HepG2 (cell line): ENCODE measurements around the gene CDCA5. TPM values are rescaled to one million over a fixed set of nuclear protein-coding genes. Genes with fewer than 3 reads are reported as not detected.
A peak's percentile ranks its signal among the peaks of the same experiment; 100 is the strongest.

Source experiments
- ATF4 ChIP-seq, 2 experiments: fragments of 450-650 bp in 1 of 2; sonication (generic) in 1 of 2; formaldehyde crosslinking; IDR thresholded peaks; 2 replicates each; pipeline versions ENCODE4 v1.5.0 to v1.8.0; 2020 to 2022; ENCODE audit warnings: mild to moderate bottlenecking in 1 of 2, missing genetic modification reagents in 1 of 2
- DMAP1 ChIP-seq: IDR thresholded peaks from 2 replicates; pipeline ENCODE4 v1.6.1; 2016
- DZIP1 ChIP-seq: sonication (generic); formaldehyde crosslinking; IDR thresholded peaks from 2 replicates; pipeline ENCODE4 v1.5.0; 2020; ENCODE audit warnings: mild to moderate bottlenecking, missing genetic modification reagents
- FOXA3 ChIP-seq: IDR thresholded peaks from 2 replicates; pipeline ENCODE4 v1.6.1; 2016; ENCODE audit warnings: missing genetic modification reagents, missing compliant biosample characterization
- GATAD2A ChIP-seq: IDR thresholded peaks from 2 replicates; pipeline ENCODE4 v1.6.1; 2016
- KDM1A ChIP-seq: IDR thresholded peaks from 2 replicates; pipeline ENCODE4 v1.6.1; 2016; ENCODE audit warnings: missing compliant biosample characterization
- MED13 ChIP-seq: sonication (generic); formaldehyde crosslinking; IDR thresholded peaks from 2 replicates; pipeline ENCODE4 v1.5.0; 2020; ENCODE audit warnings: missing genetic modification reagents
- MIXL1 ChIP-seq: IDR thresholded peaks from 2 replicates; pipeline ENCODE4 v1.6.1; 2016
- RBM39 ChIP-seq: fragments of 200-400 bp; formaldehyde crosslinking; IDR thresholded peaks from one replicate; pipeline ENCODE4 v1.6.1; 2018; ENCODE audit warnings: antibody characterized with exemption, mild to moderate bottlenecking, low read depth, low read length; ENCODE audit not compliant: poor library complexity, severe bottlenecking
- REL ChIP-seq: sonication (generic); formaldehyde crosslinking; conservative IDR thresholded peaks from 2 replicates; pipeline ENCODE4 v1.8.0; 2022; ENCODE audit warnings: mild to moderate bottlenecking, missing genetic modification reagents, moderate library complexity
- SMAD1 ChIP-seq: sonication (generic); formaldehyde crosslinking; IDR thresholded peaks from 2 replicates; pipeline ENCODE4 v1.4.0; 2020; ENCODE audit warnings: missing genetic modification reagents, low read depth, mild to moderate bottlenecking, borderline replicate concordance
- SMYD3 ChIP-seq: sonication (generic); formaldehyde crosslinking; IDR thresholded peaks from 2 replicates; pipeline ENCODE4 v1.8.1; 2023; ENCODE audit warnings: mild to moderate bottlenecking, missing genetic modification reagents
- SOX5 ChIP-seq: IDR thresholded peaks from 2 replicates; pipeline ENCODE4 v1.6.1; 2016; ENCODE audit warnings: borderline replicate concordance
- SOX6 ChIP-seq, 2 experiments: fragments of 450-650 bp in 1 of 2; sonication (generic) in 1 of 2; formaldehyde crosslinking in 1 of 2; IDR thresholded peaks; 2 replicates each; pipeline versions ENCODE4 v1.4.0 to v1.6.1; 2017 to 2020; ENCODE audit warnings: antibody characterized with exemption in 1 of 2, mild to moderate bottlenecking in 1 of 2, missing genetic modification reagents in 1 of 2
- ZNF430 ChIP-seq: sonication (generic); formaldehyde crosslinking; IDR thresholded peaks from 2 replicates; pipeline ENCODE4 v1.9.0; 2021; ENCODE audit warnings: mild to moderate bottlenecking, missing genetic modification reagents
- ZNF839 ChIP-seq: sonication (generic); formaldehyde crosslinking; IDR thresholded peaks from 2 replicates; pipeline ENCODE4 v1.4.0; 2020; ENCODE audit warnings: missing genetic modification reagents, mild to moderate bottlenecking, borderline replicate concordance
- polyA plus RNA-seq, 8 experiments: library from polyadenylated mRNA; depleted of rRNA in 3 of 8; stranded (reverse) in 7 of 8; unstranded in 1 of 8; fragments of >200 nt; fragmentation: Illumina TruSeq in 4 of 8; extraction: Trizol in 4 of 8; gene quantifications; 2 replicates each; pipeline versions ENCODE4 v1.2.1 to v1.2.3, GENCODE V29; 2011 to 2016; ENCODE audit warnings: low read depth in 4 of 8, missing spikeins in 1 of 8, mixed read lengths in 1 of 8; ENCODE audit not compliant: insufficient read depth in 1 of 8
- total RNA-seq, 5 experiments: library from RNA; depleted of rRNA; stranded (reverse); fragments of >200 nt; fragmentation: Illumina TruSeq; extraction: Trizol; gene quantifications; 2 replicates each; pipeline ENCODE4 v1.2.3, GENCODE V29; 2016; ENCODE audit warnings: low read depth in 1 of 5
- TF ChIP-seq, protein P1 (sequence below): sonication (generic); formaldehyde crosslinking; IDR thresholded peaks from 2 replicates; pipeline ENCODE4 v1.4.0; 2020; ENCODE audit warnings: missing genetic modification reagents
- TF ChIP-seq, protein P2 (sequence below): sonication (generic); formaldehyde crosslinking; IDR thresholded peaks from 2 replicates; pipeline ENCODE4 v1.4.0; 2020; ENCODE audit warnings: missing genetic modification reagents

CDCA5 gene
- total and polyA plus RNA-seq, 2 of the 13 experiments (the other 11 are each of a cell fraction or from before 2014, with no cell fraction given), result 13.5 to 50.6 TPM

- peak; percentile 46 for TF ChIP-seq RBM39
- peak; percentile 30; the same call in 1 of the 2 replicates for TF ChIP-seq FOXA3 (CRISPR knock-in tag)
- peak in 1 of 2 experiments; percentile 90; a peak in 2 of 4 replicates for TF ChIP-seq ATF4 (CRISPR knock-in tag; IDR thresholded peaks at IDR 0.05)
- TF ChIP-seq MIXL1 (CRISPR knock-in tag), result 0 out of 2 replicates have a peak, but pooled peaks have one; percentile 6
- TF ChIP-seq, protein P1, sequence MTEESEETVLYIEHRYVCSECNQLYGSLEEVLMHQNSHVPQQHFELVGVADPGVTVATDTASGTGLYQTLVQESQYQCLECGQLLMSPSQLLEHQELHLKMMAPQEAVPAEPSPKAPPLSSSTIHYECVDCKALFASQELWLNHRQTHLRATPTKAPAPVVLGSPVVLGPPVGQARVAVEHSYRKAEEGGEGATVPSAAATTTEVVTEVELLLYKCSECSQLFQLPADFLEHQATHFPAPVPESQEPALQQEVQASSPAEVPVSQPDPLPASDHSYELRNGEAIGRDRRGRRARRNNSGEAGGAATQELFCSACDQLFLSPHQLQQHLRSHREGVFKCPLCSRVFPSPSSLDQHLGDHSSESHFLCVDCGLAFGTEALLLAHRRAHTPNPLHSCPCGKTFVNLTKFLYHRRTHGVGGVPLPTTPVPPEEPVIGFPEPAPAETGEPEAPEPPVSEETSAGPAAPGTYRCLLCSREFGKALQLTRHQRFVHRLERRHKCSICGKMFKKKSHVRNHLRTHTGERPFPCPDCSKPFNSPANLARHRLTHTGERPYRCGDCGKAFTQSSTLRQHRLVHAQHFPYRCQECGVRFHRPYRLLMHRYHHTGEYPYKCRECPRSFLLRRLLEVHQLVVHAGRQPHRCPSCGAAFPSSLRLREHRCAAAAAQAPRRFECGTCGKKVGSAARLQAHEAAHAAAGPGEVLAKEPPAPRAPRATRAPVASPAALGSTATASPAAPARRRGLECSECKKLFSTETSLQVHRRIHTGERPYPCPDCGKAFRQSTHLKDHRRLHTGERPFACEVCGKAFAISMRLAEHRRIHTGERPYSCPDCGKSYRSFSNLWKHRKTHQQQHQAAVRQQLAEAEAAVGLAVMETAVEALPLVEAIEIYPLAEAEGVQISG, result peak; percentile 83
- 0 out of 2 replicates have a peak, but pooled peaks have one; percentile 13 for TF ChIP-seq DZIP1 (CRISPR knock-in tag)
- TF ChIP-seq GATAD2A (CRISPR knock-in tag), result peak; percentile 79
- no peak for TF ChIP-seq ZNF839 (CRISPR knock-in tag)
- TF ChIP-seq REL (CRISPR knock-in tag), result 0 out of 2 replicates have a peak, but pooled peaks have one; percentile 33
- TF ChIP-seq SMYD3 (CRISPR knock-in tag), result no peak
- no peak for TF ChIP-seq SOX6 (IDR thresholded peaks at IDR 0.05)
- TF ChIP-seq SOX6 (CRISPR knock-in tag; IDR thresholded peaks at IDR 0.05), result peak; percentile 64
- peak; percentile 39 for TF ChIP-seq MED13
- TF ChIP-seq DMAP1 (CRISPR knock-in tag), result peak; percentile 61; the same call in 1 of the 2 replicates
- peak; percentile 60; the same call in 1 of the 2 replicates for TF ChIP-seq ZNF430
- TF ChIP-seq KDM1A (CRISPR knock-in tag), result no peak
- TF ChIP-seq SMAD1, result no peak
- TF ChIP-seq, protein P2, sequence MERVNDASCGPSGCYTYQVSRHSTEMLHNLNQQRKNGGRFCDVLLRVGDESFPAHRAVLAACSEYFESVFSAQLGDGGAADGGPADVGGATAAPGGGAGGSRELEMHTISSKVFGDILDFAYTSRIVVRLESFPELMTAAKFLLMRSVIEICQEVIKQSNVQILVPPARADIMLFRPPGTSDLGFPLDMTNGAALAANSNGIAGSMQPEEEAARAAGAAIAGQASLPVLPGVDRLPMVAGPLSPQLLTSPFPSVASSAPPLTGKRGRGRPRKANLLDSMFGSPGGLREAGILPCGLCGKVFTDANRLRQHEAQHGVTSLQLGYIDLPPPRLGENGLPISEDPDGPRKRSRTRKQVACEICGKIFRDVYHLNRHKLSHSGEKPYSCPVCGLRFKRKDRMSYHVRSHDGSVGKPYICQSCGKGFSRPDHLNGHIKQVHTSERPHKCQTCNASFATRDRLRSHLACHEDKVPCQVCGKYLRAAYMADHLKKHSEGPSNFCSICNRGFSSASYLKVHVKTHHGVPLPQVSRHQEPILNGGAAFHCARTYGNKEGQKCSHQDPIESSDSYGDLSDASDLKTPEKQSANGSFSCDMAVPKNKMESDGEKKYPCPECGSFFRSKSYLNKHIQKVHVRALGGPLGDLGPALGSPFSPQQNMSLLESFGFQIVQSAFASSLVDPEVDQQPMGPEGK (CRISPR knock-in tag), result peak; percentile 72
- TF ChIP-seq SOX5 (CRISPR knock-in tag), result no peak
These were observed 33.6 kb upstream of the CDCA5 start, which contains the start of gene ZNHIT2 (continued) for GRCh38 chr11:65117206-65118096.
